Neural cell (in vitro differentiated cells): ENCODE measurements around the gene AK6. TPM values are rescaled to one million over a fixed set of nuclear protein-coding genes. Genes with fewer than 3 reads are reported as not detected.
A peak's percentile ranks its signal among the peaks of the same experiment; 100 is the strongest.

ENCODE experiments used
- H2AFZ ChIP-seq: fragments of 200-600, 300-800 bp; sonication (generic), shearing (Covaris generic); 2 replicates; pipeline ENCODE4 v1.6.0; 2014; ENCODE audit warnings: low read depth, mild to moderate bottlenecking, antibody characterized with exemption, low read length, moderate library complexity
- H3F3A ChIP-seq: fragments of 200-600 bp; shearing (Covaris generic); 2 replicates; pipeline ENCODE4 v1.6.1; 2016; ENCODE audit warnings: mild to moderate bottlenecking, moderate library complexity, mixed read lengths, antibody characterized with exemption, low read length; ENCODE audit not compliant: insufficient read depth, poor library complexity, severe bottlenecking
- H3K27ac ChIP-seq: fragments of 200-600, 300-800 bp; sonication (generic), shearing (Covaris generic); 2 replicates; pipeline ENCODE4 v1.5.1; 2014; ENCODE audit warnings: mild to moderate bottlenecking, low read length, moderate library complexity
- H3K27me3 ChIP-seq: fragments of 300-800, 200-600 bp; sonication (generic), shearing (Covaris generic); 2 replicates; pipeline ENCODE4 v1.6.0; 2014; ENCODE audit warnings: mild to moderate bottlenecking, low read depth, low read length, moderate library complexity; ENCODE audit not compliant: insufficient read depth
- H3K36me3 ChIP-seq: fragments of 300-800, 200-600 bp; sonication (generic), shearing (Covaris generic); 2 replicates; pipeline ENCODE4 v1.5.1; 2014; ENCODE audit warnings: mild to moderate bottlenecking, antibody characterized with exemption, low read length, moderate library complexity; ENCODE audit not compliant: insufficient read depth
- H3K4me2 ChIP-seq: fragments of 300-800, 200-600 bp; sonication (generic), shearing (Covaris generic); 2 replicates; pipeline ENCODE4 v1.6.0; 2014; ENCODE audit warnings: mild to moderate bottlenecking, low read length
- H3K4me3 ChIP-seq: fragments of 300-800, 200-600 bp; sonication (generic), shearing (Covaris generic); 2 replicates; pipeline ENCODE4 v1.5.1; 2014; ENCODE audit warnings: mild to moderate bottlenecking, low read length, moderate library complexity
- H3K79me2 ChIP-seq: fragments of 200-600 bp; shearing (Covaris generic); replicated peaks from 2 replicates; pipeline ENCODE4 v1.6.0; 2014; ENCODE audit warnings: mild to moderate bottlenecking, low read length, moderate library complexity; ENCODE audit not compliant: insufficient read depth
- H3K9ac ChIP-seq: fragments of 300-800, 200-600 bp; sonication (generic), shearing (Covaris generic); 2 replicates; pipeline ENCODE4 v1.6.1; 2016; ENCODE audit warnings: mild to moderate bottlenecking, low read length, mixed read lengths
- H3K9me2 ChIP-seq: fragments of 200-600 bp; shearing (Covaris generic); 2 replicates; pipeline ENCODE4 v1.6.1; 2016; ENCODE audit warnings: mild to moderate bottlenecking, low read length, mixed read lengths; ENCODE audit not compliant: insufficient read depth
- H3K9me3 ChIP-seq: fragments of 200-600, 300-800 bp; sonication (generic), shearing (Covaris generic); 2 replicates; pipeline ENCODE4 v1.6.1; 2016; ENCODE audit warnings: mild to moderate bottlenecking, mixed run types, low read length, moderate library complexity, mixed read lengths
- H4K20me1 ChIP-seq: fragments of 200-600 bp; shearing (Covaris generic); 2 replicates; pipeline ENCODE4 v1.6.1; 2016; ENCODE audit warnings: mild to moderate bottlenecking, mixed run types; ENCODE audit not compliant: insufficient read depth
- CTCF ChIP-seq: fragments of 450-650 bp; IDR thresholded peaks from 2 replicates; pipeline ENCODE4 v1.5.1; 2014; ENCODE audit warnings: antibody characterized with exemption, mild to moderate bottlenecking, moderate library complexity; ENCODE audit not compliant: poor library complexity, severe bottlenecking
- EP300 ChIP-seq: fragments of 450-650 bp; conservative IDR thresholded peaks from 2 replicates; pipeline ENCODE4 v1.6.1; 2014; ENCODE audit warnings: antibody characterized with exemption, mild to moderate bottlenecking, moderate library complexity; ENCODE audit not compliant: poor library complexity, severe bottlenecking
- EZH2 ChIP-seq: fragments of 200-600, 300-800 bp; shearing (Covaris generic), sonication (generic); IDR thresholded peaks from 2 replicates; pipeline ENCODE4 v1.6.1; 2014; ENCODE audit warnings: antibody characterized with exemption, low read length, borderline replicate concordance, mild to moderate bottlenecking; ENCODE audit not compliant: insufficient read depth, poor library complexity, severe bottlenecking
- MXI1 ChIP-seq: fragments of 450-650 bp; conservative IDR thresholded peaks from 2 replicates; pipeline ENCODE4 v1.6.1; 2014; ENCODE audit warnings: antibody characterized with exemption, mild to moderate bottlenecking; ENCODE audit not compliant: poor library complexity, severe bottlenecking
- POLR2AphosphoS5 ChIP-seq: IDR thresholded peaks from 2 replicates; pipeline ENCODE4 v1.6.1; 2012
- RAD21 ChIP-seq: fragments of 450-650 bp; conservative IDR thresholded peaks from 2 replicates; pipeline ENCODE4 v1.6.1; 2014; ENCODE audit warnings: antibody characterized with exemption, mild to moderate bottlenecking, moderate library complexity
- SMC3 ChIP-seq: fragments of 450-650 bp; conservative IDR thresholded peaks from 2 replicates; pipeline ENCODE4 v1.6.1; 2014; ENCODE audit warnings: antibody characterized with exemption, mild to moderate bottlenecking, moderate library complexity; ENCODE audit not compliant: poor library complexity
- TAF1 ChIP-seq: IDR thresholded peaks from 2 replicates; pipeline ENCODE4 v1.6.1; 2012; ENCODE audit warnings: low read depth
- polyA minus RNA-seq: library from RNA; depleted of rRNA, polyadenylated mRNA; stranded (reverse); fragments of >200 nt; gene quantifications from 2 replicates; pipeline ENCODE4 v1.2.3, GENCODE V29; 2014
- polyA plus RNA-seq: library from polyadenylated mRNA; depleted of rRNA; stranded (reverse); fragments of >200 nt; gene quantifications from 2 replicates; pipeline ENCODE4 v1.2.3, GENCODE V29; 2014
- TF ChIP-seq, protein P1 (sequence below): IDR thresholded peaks from 2 replicates; pipeline ENCODE4 v1.6.1; 2012; ENCODE audit warnings: borderline replicate concordance

The AK6 gene
- polyA plus RNA-seq = 91.0 and 93.5 TPM in 2 replicates
- 21.7 and 25.0 TPM in 2 replicates for polyA minus RNA-seq

DNA sequence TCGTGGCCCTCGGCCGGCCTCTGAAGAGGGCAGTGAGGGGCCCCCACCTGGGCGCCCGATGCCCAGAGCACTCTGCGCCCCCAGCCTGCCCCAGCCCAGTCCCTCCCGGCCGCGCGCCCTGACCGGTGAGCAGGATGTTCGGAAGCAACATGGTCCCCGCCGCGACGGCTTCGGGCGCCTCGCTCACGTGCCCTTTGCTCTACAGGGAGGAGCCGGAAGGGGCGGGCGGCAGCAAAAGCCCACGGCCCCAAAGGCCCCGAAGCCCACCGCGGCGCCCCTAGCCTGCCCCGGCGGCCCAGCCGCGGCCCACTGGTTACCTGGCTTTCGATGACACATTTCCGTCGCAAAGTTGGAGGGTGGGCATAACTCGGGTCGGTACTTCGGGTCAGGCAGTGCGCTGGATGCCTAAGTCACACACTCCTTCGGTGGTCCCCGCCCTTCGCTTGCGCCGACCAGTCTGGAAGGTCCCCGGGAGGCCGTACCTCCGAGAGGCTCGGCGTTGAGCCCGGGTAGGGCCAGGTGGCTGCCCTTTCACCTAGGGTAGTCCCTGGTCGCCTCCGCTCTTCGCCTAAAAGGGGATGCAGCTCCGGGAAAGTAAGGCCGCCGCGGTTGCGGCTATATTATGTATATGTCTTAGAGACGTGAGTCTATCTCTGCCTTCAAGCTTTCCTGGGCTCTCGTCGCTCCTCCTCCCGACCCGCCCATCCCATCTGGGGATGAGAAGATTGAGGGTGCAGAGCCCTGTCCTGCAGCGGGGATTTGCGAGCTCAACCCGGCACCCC lies at the start of gene AK6, which contains the start of the genes RAD17 and TAF9:
Gene AK6, minus strand, starts transcription at position 181 of the 782 bp plus-strand sequence. Its CDS starts 30 bp downstream, at position 151.
Gene RAD17, plus strand, starts transcription at position 479 of the 782 bp plus-strand sequence. CDS start 2,391 bp downstream, outside the sequence.
Gene TAF9, minus strand, starts transcription at position 181 of the 782 bp plus-strand sequence. CDS start 3,783 bp downstream, outside the sequence.
- H3F3A ChIP-seq = no peaks in the 10 kb centered on the region
- no peaks in the 10 kb centered on the region for H3K9me2 ChIP-seq
- peak within 1 kb of the TSS; percentile 92 for H3K27ac ChIP-seq
- H3K4me2 ChIP-seq = peak within 1 kb of the TSS; percentile 84
- no peaks in the 10 kb centered on the region for H3K27me3 ChIP-seq
- peaks cover 48% of the 10 kb centered on the region for H3K79me2 ChIP-seq
- peak within 1 kb of the TSS; percentile 92 for H3K4me3 ChIP-seq
- H2AFZ ChIP-seq = peak within 1 kb of the TSS; percentile 98
- peak; percentile 54 for TF ChIP-seq EP300
- TF ChIP-seq CTCF = no peak
- TF ChIP-seq MXI1 = peak; percentile 95
- TF ChIP-seq, protein P1, sequence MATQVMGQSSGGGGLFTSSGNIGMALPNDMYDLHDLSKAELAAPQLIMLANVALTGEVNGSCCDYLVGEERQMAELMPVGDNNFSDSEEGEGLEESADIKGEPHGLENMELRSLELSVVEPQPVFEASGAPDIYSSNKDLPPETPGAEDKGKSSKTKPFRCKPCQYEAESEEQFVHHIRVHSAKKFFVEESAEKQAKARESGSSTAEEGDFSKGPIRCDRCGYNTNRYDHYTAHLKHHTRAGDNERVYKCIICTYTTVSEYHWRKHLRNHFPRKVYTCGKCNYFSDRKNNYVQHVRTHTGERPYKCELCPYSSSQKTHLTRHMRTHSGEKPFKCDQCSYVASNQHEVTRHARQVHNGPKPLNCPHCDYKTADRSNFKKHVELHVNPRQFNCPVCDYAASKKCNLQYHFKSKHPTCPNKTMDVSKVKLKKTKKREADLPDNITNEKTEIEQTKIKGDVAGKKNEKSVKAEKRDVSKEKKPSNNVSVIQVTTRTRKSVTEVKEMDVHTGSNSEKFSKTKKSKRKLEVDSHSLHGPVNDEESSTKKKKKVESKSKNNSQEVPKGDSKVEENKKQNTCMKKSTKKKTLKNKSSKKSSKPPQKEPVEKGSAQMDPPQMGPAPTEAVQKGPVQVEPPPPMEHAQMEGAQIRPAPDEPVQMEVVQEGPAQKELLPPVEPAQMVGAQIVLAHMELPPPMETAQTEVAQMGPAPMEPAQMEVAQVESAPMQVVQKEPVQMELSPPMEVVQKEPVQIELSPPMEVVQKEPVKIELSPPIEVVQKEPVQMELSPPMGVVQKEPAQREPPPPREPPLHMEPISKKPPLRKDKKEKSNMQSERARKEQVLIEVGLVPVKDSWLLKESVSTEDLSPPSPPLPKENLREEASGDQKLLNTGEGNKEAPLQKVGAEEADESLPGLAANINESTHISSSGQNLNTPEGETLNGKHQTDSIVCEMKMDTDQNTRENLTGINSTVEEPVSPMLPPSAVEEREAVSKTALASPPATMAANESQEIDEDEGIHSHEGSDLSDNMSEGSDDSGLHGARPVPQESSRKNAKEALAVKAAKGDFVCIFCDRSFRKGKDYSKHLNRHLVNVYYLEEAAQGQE = peak; percentile 61
- no peak for TF ChIP-seq EZH2
- no peak for TF ChIP-seq TAF1
- peak; percentile 58 for TF ChIP-seq SMC3
- TF ChIP-seq RAD21 = peak; percentile 19
- TF ChIP-seq POLR2AphosphoS5 = peak; percentile 88
- H4K20me1 ChIP-seq = no peaks in the 10 kb centered on the region
- H3K9ac ChIP-seq = peak within 1 kb of the TSS; percentile 87
- no peaks in the 10 kb centered on the region for H3K36me3 ChIP-seq
- H3K9me3 ChIP-seq = no peaks in the 10 kb centered on the region

DNA sequence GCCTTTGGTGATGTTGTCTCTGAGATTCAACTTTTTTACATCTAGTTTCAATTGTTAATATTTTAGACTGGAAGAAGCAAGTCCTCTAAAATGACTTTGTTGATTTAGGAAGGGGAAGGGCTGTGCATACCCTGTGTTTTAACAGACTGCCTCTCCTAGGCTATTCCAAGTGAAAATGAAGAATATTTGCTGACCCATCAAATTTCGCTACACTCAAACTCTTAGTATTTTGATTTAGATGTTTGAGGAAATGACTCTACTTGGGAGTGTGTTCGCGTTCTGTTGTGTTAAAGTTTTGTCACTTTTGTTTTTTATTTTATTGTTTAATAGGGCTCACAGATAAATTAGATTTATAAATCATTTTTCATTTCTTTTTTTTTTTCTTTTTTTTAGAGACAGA lies 49.2 kb upstream of the AK6 start:
- Histone ChIP-seq H3K36me3 (peaks cover 5% of the 10 kb centered on the region), H3K79me2 (no peaks in the 10 kb centered on the region), H3K27me3 (peaks cover 25% of the 10 kb centered on the region), H3K4me3 (no peak overlapping the region), H3K4me2 (no peak overlapping the region), H4K20me1 (no peaks in the 10 kb centered on the region), H3K9ac (no peak overlapping the region), H2AFZ (no peak overlapping the region), H3F3A (no peaks in the 10 kb centered on the region), H3K9me3 (no peaks in the 10 kb centered on the region), H3K9me2 (no peaks in the 10 kb centered on the region), H3K27ac (no peak overlapping the region)
- no peak for TF ChIP-seq EP300
- no peak for TF ChIP-seq EZH2
- TF ChIP-seq, protein P1 = no peak
- no peak for TF ChIP-seq CTCF
- no peak for TF ChIP-seq TAF1
- no peak for TF ChIP-seq MXI1
- TF ChIP-seq SMC3 = no peak
- TF ChIP-seq POLR2AphosphoS5 = no peak
- no peak for TF ChIP-seq RAD21
